Measurements from ENCODE around the gene UTS2R. TPM values are rescaled to one million over a fixed set of nuclear protein-coding genes. Genes with fewer than 3 reads are reported as not detected.
"Not testable (repeated sequence)": the region's sequence is repeated elsewhere in the genome, so short reads cannot be mapped to it uniquely, and the experiment has no call there.

UTS2R gene
- total RNA-seq, 4 donors from 2014 or later, result not detected

DNA sequence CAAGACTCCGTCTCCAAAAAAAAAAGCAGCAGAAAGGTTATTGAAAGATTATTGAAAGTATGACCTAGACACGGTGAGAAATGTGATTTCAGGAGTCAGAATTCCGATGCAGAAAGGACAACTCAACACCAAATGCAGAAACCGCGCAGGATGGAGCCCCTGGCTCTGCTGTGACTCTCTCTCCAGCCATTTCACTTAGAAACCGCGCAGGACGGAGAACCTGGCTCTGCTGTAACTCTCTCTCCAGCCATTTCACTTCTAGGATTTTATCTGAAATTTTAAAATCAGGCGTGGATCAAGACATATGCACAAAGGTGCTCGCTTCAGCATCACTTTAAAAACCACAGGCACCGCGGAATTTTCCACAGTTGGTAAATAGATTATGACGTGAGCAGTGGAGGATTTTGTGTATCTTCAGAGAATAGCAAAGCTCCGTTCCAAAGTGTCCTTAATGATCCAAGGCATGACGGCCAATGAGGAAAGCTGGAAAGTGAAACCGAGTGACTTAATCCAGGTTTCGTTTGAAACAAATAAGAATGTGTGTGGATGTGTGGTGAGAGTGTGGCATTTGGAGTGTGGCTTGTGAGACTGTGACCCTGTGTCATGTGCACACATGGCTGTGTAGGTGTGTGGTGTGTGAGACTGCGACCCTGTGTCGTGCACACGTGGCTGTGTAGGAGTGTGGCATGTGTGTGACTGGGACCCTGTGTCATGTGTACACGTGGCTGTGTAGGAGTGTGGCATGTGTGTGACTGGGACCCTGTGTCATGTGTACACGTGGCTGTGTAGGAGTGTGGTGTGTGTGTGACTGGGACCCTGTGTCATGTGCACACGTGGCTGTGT is 9.5 kb downstream of the UTS2R start:
- Histone ChIP-seq H3K4me3 (no peak overlapping the region), H3K27ac (no peak overlapping the region), H3K27me3 (peaks cover 71% of the 10 kb centered on the region), H3K4me1 (peaks cover 30% of the 10 kb centered on the region), H3K9me3 (no peaks in the 10 kb centered on the region), H3K36me3 (no peaks in the 10 kb centered on the region)
- 56% methylated on average over 23 of the region's 23 CpGs for WGBS
- no peak for TF ChIP-seq EP300 (IDR thresholded peaks at IDR 0.05)
- no peak for TF ChIP-seq POLR2A (IDR thresholded peaks at IDR 0.05)
- no peak for TF ChIP-seq POLR2AphosphoS5 (IDR thresholded peaks at IDR 0.05)
- TF ChIP-seq, protein P1, sequence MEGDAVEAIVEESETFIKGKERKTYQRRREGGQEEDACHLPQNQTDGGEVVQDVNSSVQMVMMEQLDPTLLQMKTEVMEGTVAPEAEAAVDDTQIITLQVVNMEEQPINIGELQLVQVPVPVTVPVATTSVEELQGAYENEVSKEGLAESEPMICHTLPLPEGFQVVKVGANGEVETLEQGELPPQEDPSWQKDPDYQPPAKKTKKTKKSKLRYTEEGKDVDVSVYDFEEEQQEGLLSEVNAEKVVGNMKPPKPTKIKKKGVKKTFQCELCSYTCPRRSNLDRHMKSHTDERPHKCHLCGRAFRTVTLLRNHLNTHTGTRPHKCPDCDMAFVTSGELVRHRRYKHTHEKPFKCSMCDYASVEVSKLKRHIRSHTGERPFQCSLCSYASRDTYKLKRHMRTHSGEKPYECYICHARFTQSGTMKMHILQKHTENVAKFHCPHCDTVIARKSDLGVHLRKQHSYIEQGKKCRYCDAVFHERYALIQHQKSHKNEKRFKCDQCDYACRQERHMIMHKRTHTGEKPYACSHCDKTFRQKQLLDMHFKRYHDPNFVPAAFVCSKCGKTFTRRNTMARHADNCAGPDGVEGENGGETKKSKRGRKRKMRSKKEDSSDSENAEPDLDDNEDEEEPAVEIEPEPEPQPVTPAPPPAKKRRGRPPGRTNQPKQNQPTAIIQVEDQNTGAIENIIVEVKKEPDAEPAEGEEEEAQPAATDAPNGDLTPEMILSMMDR (IDR thresholded peaks at IDR 0.05), result no peak
- no peak for DNase-seq (ENCODE audit: low spot score in 2 of 2)

DNA sequence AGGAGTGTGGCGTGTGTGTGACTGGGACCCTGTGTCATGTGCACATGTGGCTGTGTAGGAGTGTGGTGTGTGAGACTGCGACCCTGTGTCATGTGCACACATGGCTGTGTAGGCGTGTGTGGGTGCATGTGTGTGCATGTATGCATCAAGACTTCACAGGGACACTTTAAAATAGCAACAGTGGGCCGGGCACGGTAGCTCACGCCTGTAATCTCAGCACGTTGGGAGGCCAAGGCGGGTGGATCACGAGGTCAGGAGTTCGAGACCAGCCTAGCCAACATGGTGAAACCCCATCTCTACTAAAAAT is 10.1 kb downstream of the UTS2R start:
- not testable (repeated sequence) for H3K4me3 ChIP-seq; H3K36me3 ChIP-seq; DNase-seq (ENCODE audit: low spot score in 2 of 2); H3K9me3 ChIP-seq; H3K27ac ChIP-seq
- Histone ChIP-seq H3K27me3 (peaks cover 70% of the 10 kb centered on the region), H3K4me1 (peaks cover 33% of the 10 kb centered on the region)
- WGBS, result 63% methylated on average over 10 of the region's 10 CpGs

DNA sequence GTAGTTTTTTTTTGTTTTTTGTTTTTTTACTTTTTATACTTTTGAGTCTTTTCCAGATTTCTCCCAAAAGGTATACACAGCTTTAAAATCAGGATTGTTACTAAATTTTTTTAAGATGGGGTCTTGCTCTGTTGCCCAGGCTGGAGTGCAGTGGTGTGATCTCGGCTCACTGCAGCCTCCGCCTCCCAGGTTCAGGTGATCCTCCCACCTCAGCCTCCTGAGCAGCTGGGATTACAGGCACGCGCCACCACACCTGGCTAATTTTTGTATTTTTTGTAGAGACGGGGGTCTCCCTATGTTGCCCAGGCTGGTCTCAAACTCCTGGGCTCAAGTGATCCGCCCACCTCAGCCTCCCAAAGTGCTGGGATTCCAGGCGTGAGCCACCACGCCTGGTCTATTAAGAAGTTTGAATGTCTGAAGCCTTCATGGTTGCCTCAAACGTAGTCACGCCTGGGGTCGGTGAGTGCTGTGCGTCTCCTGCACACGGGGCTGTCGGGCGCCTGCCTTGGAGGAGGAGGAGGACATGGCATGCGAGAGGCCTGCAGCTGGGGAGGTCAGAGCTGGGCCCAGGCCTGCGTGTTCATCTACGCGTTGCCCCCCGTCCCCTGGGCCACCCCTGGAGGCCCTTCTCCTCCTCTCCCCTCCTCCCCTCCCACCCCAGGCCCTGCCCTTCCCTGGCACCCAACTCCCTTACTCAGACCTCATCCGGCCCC is 10.8 kb downstream of the UTS2R start:
- not testable (repeated sequence) for DNase-seq (ENCODE audit: low spot score in 2 of 2); H3K9me3 ChIP-seq; H3K27ac ChIP-seq; H3K4me3 ChIP-seq; H3K36me3 ChIP-seq
- Histone ChIP-seq H3K27me3 (peaks cover 76% of the 10 kb centered on the region), H3K4me1 (peaks cover 40% of the 10 kb centered on the region)
- 80% methylated on average over 18 of the region's 21 CpGs for WGBS

DNA sequence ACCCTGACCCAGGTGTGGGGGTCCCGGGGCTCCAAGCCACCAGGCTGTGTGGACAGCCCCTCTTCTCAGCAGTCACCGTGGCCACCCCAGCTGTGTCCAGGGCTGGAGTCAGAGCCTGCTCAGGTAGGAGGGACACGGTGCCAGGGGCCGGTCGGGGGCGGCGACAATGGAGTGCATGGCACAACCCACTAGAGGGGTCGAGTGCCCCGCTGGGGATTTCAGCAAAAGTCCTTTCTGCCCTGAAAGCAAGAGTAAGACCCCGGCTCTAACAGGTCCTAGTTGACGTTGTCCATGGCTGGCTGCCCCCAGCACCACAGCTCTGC is 11.3 kb downstream of the UTS2R start:
- H3K4me3 ChIP-seq, result no peak overlapping the region
- peaks cover 42% of the 10 kb centered on the region for H3K4me1 ChIP-seq
- no peaks in the 10 kb centered on the region for H3K9me3 ChIP-seq
- WGBS, result 82% methylated on average over 3 of the region's 11 CpGs
- TF ChIP-seq, protein P1 (IDR thresholded peaks at IDR 0.05), result no peak
- TF ChIP-seq POLR2AphosphoS5 (IDR thresholded peaks at IDR 0.05) (no peak), EP300 (IDR thresholded peaks at IDR 0.05) (no peak), POLR2A (IDR thresholded peaks at IDR 0.05) (no peak)
- DNase-seq (ENCODE audit: low spot score in 2 of 2), result no peak
- no peaks in the 10 kb centered on the region for H3K36me3 ChIP-seq
- peaks cover 74% of the 10 kb centered on the region for H3K27me3 ChIP-seq
- no peak overlapping the region for H3K27ac ChIP-seq

DNA sequence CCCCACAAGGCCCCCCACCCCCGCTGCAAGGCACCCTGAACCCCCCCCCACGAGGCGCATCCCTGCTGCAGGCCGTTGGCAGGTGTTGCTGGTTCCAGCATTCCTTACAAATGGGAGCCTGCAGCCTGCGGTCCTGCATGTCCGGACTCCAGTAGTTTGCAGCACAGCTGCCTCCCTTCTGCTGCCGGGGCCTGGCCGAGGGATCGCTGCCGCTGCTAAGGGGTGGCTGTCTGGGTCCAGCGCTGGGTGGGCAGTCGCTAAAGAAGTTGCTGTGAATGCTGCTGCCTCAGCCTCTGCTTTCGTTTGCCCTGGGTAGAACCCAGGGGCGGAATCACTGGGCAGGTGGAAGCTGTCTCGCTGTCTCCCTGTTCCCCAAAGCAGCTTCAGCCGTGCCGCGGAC is 11.8 kb downstream of the UTS2R start:
- TF ChIP-seq EP300 (IDR thresholded peaks at IDR 0.05) (no peak), POLR2AphosphoS5 (IDR thresholded peaks at IDR 0.05) (no peak), POLR2A (IDR thresholded peaks at IDR 0.05) (no peak)
- TF ChIP-seq, protein P1 (IDR thresholded peaks at IDR 0.05), result no peak
- H3K9me3 ChIP-seq, result no peaks in the 10 kb centered on the region
- peaks cover 42% of the 10 kb centered on the region for H3K4me1 ChIP-seq
- H3K36me3 ChIP-seq, result no peaks in the 10 kb centered on the region
- no peak overlapping the region for H3K4me3 ChIP-seq
- 49% methylated on average over 9 of the region's 18 CpGs for WGBS
- H3K27me3 ChIP-seq, result peaks cover 68% of the 10 kb centered on the region
- H3K27ac ChIP-seq, result no peak overlapping the region
- DNase-seq (ENCODE audit: low spot score in 2 of 2), result no peak

DNA sequence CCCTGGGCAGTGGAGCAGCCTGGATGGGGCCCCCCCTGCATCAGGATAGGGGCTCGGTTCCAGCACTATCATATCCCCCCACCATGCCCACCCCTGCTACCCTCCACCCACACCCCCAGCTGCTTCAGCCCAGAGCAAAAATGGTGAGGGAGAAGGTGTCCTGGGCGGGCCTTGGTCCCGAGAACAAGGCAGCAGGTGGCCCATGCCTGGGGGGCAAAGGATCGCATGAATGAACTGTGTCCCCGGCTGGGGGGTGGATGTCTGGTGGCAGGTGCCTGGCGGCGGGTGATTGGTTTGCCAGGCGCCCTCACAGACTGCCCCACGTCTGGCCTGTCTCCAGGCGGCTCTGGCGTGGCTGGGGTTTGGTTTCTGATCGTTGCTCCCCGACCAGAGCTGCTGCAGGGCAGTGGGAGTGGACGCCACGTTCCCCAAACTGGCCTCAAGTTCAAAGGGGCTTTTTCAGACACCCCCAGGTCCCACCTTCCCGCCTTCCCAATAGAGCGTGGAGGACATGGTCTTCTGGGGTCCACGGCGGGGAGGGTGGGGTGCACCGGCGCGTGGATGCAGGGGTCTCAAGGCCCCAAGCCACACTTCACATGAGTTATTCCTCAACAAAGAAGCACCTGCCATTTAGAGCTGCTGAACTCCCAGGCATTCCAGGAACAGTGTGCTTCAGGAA is 12.6 kb downstream of the UTS2R start:
- Histone ChIP-seq H3K9me3 (no peaks in the 10 kb centered on the region), H3K4me3 (no peak overlapping the region), H3K36me3 (no peaks in the 10 kb centered on the region), H3K27me3 (peaks cover 62% of the 10 kb centered on the region), H3K27ac (no peak overlapping the region), H3K4me1 (peaks cover 42% of the 10 kb centered on the region)
- TF ChIP-seq, protein P1 (IDR thresholded peaks at IDR 0.05), result no peak
- TF ChIP-seq POLR2AphosphoS5 (IDR thresholded peaks at IDR 0.05), result no peak
- no peak for TF ChIP-seq EP300 (IDR thresholded peaks at IDR 0.05)
- TF ChIP-seq POLR2A (IDR thresholded peaks at IDR 0.05), result no peak
- 71% methylated on average over 10 of the region's 22 CpGs for WGBS
- DNase-seq (ENCODE audit: low spot score in 2 of 2), result no peak

Measured in suprapubic skin (tissue), 4 donors.